HG03095 (cell line): ENCODE data around the gene NRL.
A peak's percentile ranks its signal among the peaks of the same experiment; 100 is the strongest.

Source experiments
- ATAC-seq: cut with Tn5 transposase; IDR thresholded peaks from one replicate; pipeline ENCODE4 v1.9.1; 2021; ENCODE audit warnings: moderate library complexity; ENCODE audit not compliant: unreplicated experiment

NRL gene

GRCh38 chr14:24114532-24115421 lies at the start of gene NRL, which contains the start of gene DCAF11:
TSS of gene NRL (minus strand) at chr14:24114949. CDS start at chr14:24082848, 32,101 bp downstream.
TSS of gene DCAF11 (plus strand) at chr14:24114777. CDS start at chr14:24115595, 818 bp downstream.
- ATAC-seq, result peak; percentile 82

- ATAC-seq, result no peak
These were observed 47.3 kb upstream of the NRL start for GRCh38 chr14:24162093-24162492.

GRCh38 chr14:24160850-24161804 lies 46.4 kb upstream of the NRL start, which contains the start of gene IRF9:
TSS of gene IRF9 (plus strand) at chr14:24161265. CDS start at chr14:24162145, 880 bp downstream.
- ATAC-seq, result peak; percentile 83

GRCh38 chr14:24160499-24160849 lies 45.7 kb upstream of the NRL start:
- no peak for ATAC-seq

GRCh38 chr14:24159777-24160498 lies 45.2 kb upstream of the NRL start:
- ATAC-seq, result no peak

GRCh38 chr14:24157331-24157730 lies 42.6 kb upstream of the NRL start:
- no peak for ATAC-seq

GRCh38 chr14:24156840-24157239 lies 42.1 kb upstream of the NRL start:
- ATAC-seq, result no peak

- no peak for ATAC-seq
These were observed 40.4 kb upstream of the NRL start for GRCh38 chr14:24155100-24155499.

- no peak for ATAC-seq
These were observed 36.8 kb upstream of the NRL start for GRCh38 chr14:24151404-24152080.

GRCh38 chr14:24150993-24151392 lies 36.2 kb upstream of the NRL start:
- ATAC-seq, result no peak

GRCh38 chr14:24150567-24150966 lies 35.8 kb upstream of the NRL start:
- ATAC-seq, result no peak

- no peak for ATAC-seq
These were observed 35.3 kb upstream of the NRL start for GRCh38 chr14:24150061-24150460.

GRCh38 chr14:24149302-24149969 lies 34.7 kb upstream of the NRL start:
- no peak for ATAC-seq

GRCh38 chr14:24147761-24148428 lies 33.1 kb upstream of the NRL start:
- no peak for ATAC-seq

- peak; percentile 87 for ATAC-seq
These were observed 32.4 kb upstream of the NRL start, which contains the start of gene RNF31 for GRCh38 chr14:24146978-24147760. TSS of gene RNF31 (plus strand) at chr14:24147498. CDS start at chr14:24147699, 201 bp downstream.

- ATAC-seq, result peak; percentile 61
These were observed 31.8 kb upstream of the NRL start, which contains the start of gene PSME2 for GRCh38 chr14:24146453-24146977. TSS of gene PSME2 (minus strand) at chr14:24146610. CDS start at chr14:24146581, 29 bp downstream.

GRCh38 chr14:24145690-24146452 lies 31.1 kb upstream of the NRL start:
- no peak for ATAC-seq
